BLaER1 (cell line): Measurements from ENCODE around the gene RNF183.
"Not testable (repeated sequence)": the region's sequence is repeated elsewhere in the genome, so short reads cannot be mapped to it uniquely, and the experiment has no call there.

Experiments
- H3K27ac ChIP-seq: shearing (Covaris generic); formaldehyde crosslinking; 2 replicates; pipeline ENCODE4 v1.8.1; 2022
- H3K27me3 ChIP-seq: shearing (Covaris generic); formaldehyde crosslinking; 2 replicates; pipeline ENCODE4 v1.8.1; 2022
- H3K36me3 ChIP-seq: shearing (Covaris generic); formaldehyde crosslinking; 2 replicates; pipeline ENCODE4 v1.8.1; 2022
- H3K4me1 ChIP-seq: shearing (Covaris generic); formaldehyde crosslinking; 2 replicates; pipeline ENCODE4 v1.8.1; 2022
- H3K4me2 ChIP-seq: shearing (Covaris generic); formaldehyde crosslinking; 2 replicates; pipeline ENCODE4 v1.8.1; 2022
- H3K4me3 ChIP-seq: shearing (Covaris generic); formaldehyde crosslinking; 2 replicates; pipeline ENCODE4 v1.8.1; 2022
- H3K9ac ChIP-seq: shearing (Covaris generic); formaldehyde crosslinking; 2 replicates; pipeline ENCODE4 v1.8.1; 2022
- H3K9me3 ChIP-seq: shearing (Covaris generic); formaldehyde crosslinking; 2 replicates; pipeline ENCODE4 v1.8.1; 2022
- H4K20me1 ChIP-seq: shearing (Covaris generic); formaldehyde crosslinking; 2 replicates; pipeline ENCODE4 v1.8.1; 2022
- Cebpa-rat ChIP-seq: shearing (Covaris generic); IDR thresholded peaks from 2 replicates; pipeline ENCODE4 v1.8.1; 2022

RNF183 gene

GRCh38 chr9:113258282-113258681, 44.9 kb downstream of the RNF183 start:
- no peak overlapping the region for H3K9ac ChIP-seq
- no peaks in the 10 kb centered on the region for H4K20me1 ChIP-seq
- TF ChIP-seq Cebpa-rat = no peak
- no peaks in the 10 kb centered on the region for H3K9me3 ChIP-seq
- H3K4me3 ChIP-seq = no peak overlapping the region
- H3K27ac ChIP-seq = no peak overlapping the region
- no peaks in the 10 kb centered on the region for H3K27me3 ChIP-seq
- H3K36me3 ChIP-seq = peaks cover 83% of the 10 kb centered on the region
- no peaks in the 10 kb centered on the region for H3K4me1 ChIP-seq
- no peak overlapping the region for H3K4me2 ChIP-seq

DNA sequence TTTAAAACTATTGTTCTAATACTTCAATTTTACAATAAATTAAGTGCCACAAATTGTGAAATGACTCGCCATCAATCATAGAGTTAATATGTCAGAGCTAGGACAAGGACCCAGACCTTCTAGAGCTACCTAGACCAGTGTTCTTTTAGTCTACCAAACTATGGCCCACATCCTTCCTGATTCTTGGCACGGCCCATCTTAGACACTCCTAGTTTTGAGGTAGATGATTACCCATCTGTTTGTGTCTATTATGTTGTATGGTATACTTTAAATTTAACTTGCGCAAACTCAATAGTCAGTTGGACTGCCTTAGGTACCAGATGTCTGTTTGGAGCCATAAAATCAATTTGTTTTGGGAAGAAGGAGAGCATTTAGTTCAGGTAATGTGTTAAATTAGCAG, 45.3 kb downstream of the RNF183 start:
- TF ChIP-seq Cebpa-rat = no peak
- Histone ChIP-seq H3K4me3 (no peak overlapping the region), H3K27me3 (no peaks in the 10 kb centered on the region), H3K4me2 (no peak overlapping the region), H3K4me1 (no peaks in the 10 kb centered on the region), H3K27ac (no peak overlapping the region), H3K9me3 (no peaks in the 10 kb centered on the region), H3K36me3 (peaks cover 79% of the 10 kb centered on the region), H4K20me1 (no peaks in the 10 kb centered on the region), H3K9ac (no peak overlapping the region)

DNA sequence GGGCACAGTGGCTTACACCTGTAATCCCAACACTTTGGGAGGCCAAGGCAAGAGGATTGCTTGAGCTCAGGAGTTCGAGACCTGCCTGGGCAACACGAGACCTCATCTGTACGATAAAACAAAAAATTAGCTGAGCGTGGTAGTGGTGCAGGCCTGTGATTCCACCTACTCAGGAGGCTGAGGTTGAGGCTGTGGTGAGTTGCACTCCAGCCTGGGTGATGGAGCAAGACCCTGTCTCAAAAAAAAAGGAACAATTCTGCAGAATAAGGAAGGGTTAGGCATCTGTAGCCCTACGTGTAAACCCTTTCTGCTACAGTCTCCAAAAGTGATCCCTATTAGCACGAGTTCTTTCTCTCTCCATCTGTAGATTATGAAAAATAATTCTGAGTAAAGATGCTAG, 47.7 kb downstream of the RNF183 start:
- peaks cover 55% of the 10 kb centered on the region for H3K36me3 ChIP-seq
- H3K9me3 ChIP-seq = peaks cover 5% of the 10 kb centered on the region; the same call in 1 of the 2 replicates
- no peak overlapping the region for H3K4me2 ChIP-seq
- no peaks in the 10 kb centered on the region for H4K20me1 ChIP-seq
- no peak overlapping the region for H3K27ac ChIP-seq
- no peak for TF ChIP-seq Cebpa-rat
- H3K4me3 ChIP-seq = no peak overlapping the region
- no peak overlapping the region for H3K9ac ChIP-seq
- no peaks in the 10 kb centered on the region for H3K4me1 ChIP-seq
- H3K27me3 ChIP-seq = no peaks in the 10 kb centered on the region

- H3K9me3 ChIP-seq = peaks cover 5% of the 10 kb centered on the region; the same call in 1 of the 2 replicates
- no peak overlapping the region for H3K4me2 ChIP-seq
- H3K4me1 ChIP-seq = no peaks in the 10 kb centered on the region
- H3K27ac ChIP-seq = no peak overlapping the region
- no peak overlapping the region for H3K4me3 ChIP-seq
- no peaks in the 10 kb centered on the region for H3K27me3 ChIP-seq
- H3K9ac ChIP-seq = no peak overlapping the region
- H3K36me3 ChIP-seq = peaks cover 50% of the 10 kb centered on the region
- no peak for TF ChIP-seq Cebpa-rat
- no peaks in the 10 kb centered on the region for H4K20me1 ChIP-seq
Observed at GRCh38 chr9:113254991-113255390, 48.2 kb downstream of the RNF183 start.

- TF ChIP-seq Cebpa-rat = no peak
- no peak overlapping the region for H3K4me3 ChIP-seq
- no peaks in the 10 kb centered on the region for H3K4me1 ChIP-seq
- no peak overlapping the region for H3K27ac ChIP-seq
- H3K36me3 ChIP-seq = peaks cover 10% of the 10 kb centered on the region; the same call in 1 of the 2 replicates
- H3K4me2 ChIP-seq = no peak overlapping the region
- no peak overlapping the region for H3K9ac ChIP-seq
- no peaks in the 10 kb centered on the region for H4K20me1 ChIP-seq
- H3K27me3 ChIP-seq = no peaks in the 10 kb centered on the region
- H3K9me3 ChIP-seq = peaks cover 9% of the 10 kb centered on the region; the same call in 1 of the 2 replicates
Observed at GRCh38 chr9:113250807-113251206, 52.4 kb downstream of the RNF183 start.

DNA sequence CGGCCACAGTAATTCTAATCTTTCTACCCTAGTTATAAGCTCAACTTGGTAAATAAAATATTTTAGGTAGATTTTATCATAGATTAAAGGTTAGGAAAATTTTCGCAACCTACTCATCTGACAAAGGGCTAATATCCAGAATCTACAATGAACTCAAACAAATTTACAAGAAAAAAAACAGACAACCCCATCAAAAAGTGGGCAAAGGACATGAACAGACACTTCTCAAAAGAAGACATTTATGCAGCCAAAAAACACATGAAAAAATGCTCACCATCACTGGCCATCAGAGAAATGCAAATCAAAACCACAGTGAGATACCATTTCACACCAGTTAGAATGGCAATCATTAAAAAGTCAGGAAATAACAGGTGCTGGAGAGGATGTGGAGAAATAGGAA, 53.5 kb downstream of the RNF183 start:
- H3K4me2 ChIP-seq, H3K4me1 ChIP-seq, H4K20me1 ChIP-seq, H3K27ac ChIP-seq, H3K9ac ChIP-seq, H3K4me3 ChIP-seq, H3K27me3 ChIP-seq, H3K36me3 ChIP-seq, H3K9me3 ChIP-seq: not testable (repeated sequence)

- H3K4me2 ChIP-seq = no peak overlapping the region
- H3K27ac ChIP-seq = no peak overlapping the region
- TF ChIP-seq Cebpa-rat = no peak
- H4K20me1 ChIP-seq = no peaks in the 10 kb centered on the region
- no peak overlapping the region for H3K9ac ChIP-seq
- no peaks in the 10 kb centered on the region; the same call in 1 of the 2 replicates for H3K36me3 ChIP-seq
- H3K4me1 ChIP-seq = peaks cover 13% of the 10 kb centered on the region
- peaks cover 9% of the 10 kb centered on the region; the same call in 1 of the 2 replicates for H3K9me3 ChIP-seq
- no peak overlapping the region for H3K4me3 ChIP-seq
- H3K27me3 ChIP-seq = no peaks in the 10 kb centered on the region
Observed at GRCh38 chr9:113247640-113248039, 55.5 kb downstream of the RNF183 start.
